Sigmoid colon (tissue), 7 donors: ENCODE results near the gene CCNYL1. TPM values are rescaled to one million over a fixed set of nuclear protein-coding genes. Genes with fewer than 3 reads are reported as not detected.
"Not testable (repeated sequence)": the region's sequence is repeated elsewhere in the genome, so short reads cannot be mapped to it uniquely, and the experiment has no call there.

Experiments used
- DNase-seq: peaks from one replicate; pipeline ENCODE4 v3.0.0-alpha.2; 2019
- H3K27ac ChIP-seq, 4 donors: fragments of 200-600 bp; sonication (generic); one replicate each; pipeline ENCODE4 v1.5.1; 2016 to 2019; ENCODE audit warnings: mild to moderate bottlenecking in 1 of 4
- H3K27me3 ChIP-seq, 3 donors: fragments of 200-600 bp; sonication (generic); one replicate each; pipeline ENCODE4 v1.5.1; 2019; ENCODE audit warnings: mild to moderate bottlenecking in 1 of 3
- H3K36me3 ChIP-seq, 4 donors: fragments of 200-600 bp; sonication (generic); one replicate each; pipeline ENCODE4 v1.5.1; 2016 to 2019
- H3K4me1 ChIP-seq, 4 donors: fragments of 200-600 bp; sonication (generic); one replicate each; pipeline ENCODE4 v1.5.1; 2017 to 2019
- H3K4me3 ChIP-seq, 4 donors: fragments of 200-600 bp; sonication (generic); one replicate each; pipeline ENCODE4 v1.5.1; 2017 to 2019; ENCODE audit warnings: mild to moderate bottlenecking in 2 of 4, moderate library complexity in 1 of 4
- H3K9me3 ChIP-seq, 4 donors: fragments of 200-600 bp in 3 of 4; sonication (generic) in 3 of 4; one replicate each; pipeline versions ENCODE4 v1.5.1 to v1.6.1; 2013 to 2019
- CTCF ChIP-seq, 4 experiments: fragments of 450-650 bp in 3 of 4; fragments of 200-600 bp in 1 of 4; IDR thresholded peaks; one replicate each; pipeline ENCODE4 v1.5.1; 2016 to 2019; ENCODE audit warnings: antibody characterized with exemption in 4 of 4, mild to moderate bottlenecking in 3 of 4, moderate library complexity in 2 of 4
- EP300 ChIP-seq, 4 donors: sonication (generic); formaldehyde crosslinking; IDR thresholded peaks; one replicate each; pipeline ENCODE4 v1.6.1; 2017; ENCODE audit warnings: antibody characterized with exemption in 4 of 4
- POLR2A ChIP-seq, 2 donors: fragments of 450-650 bp; IDR thresholded peaks; one replicate each; pipeline ENCODE4 v1.6.1; 2016; ENCODE audit warnings: antibody characterized with exemption in 2 of 2, mild to moderate bottlenecking in 2 of 2, moderate library complexity in 2 of 2
- POLR2AphosphoS5 ChIP-seq, 4 donors: sonication (generic); formaldehyde crosslinking; IDR thresholded peaks; one replicate each; pipeline ENCODE4 v1.6.1; 2017; ENCODE audit warnings: antibody characterized with exemption in 4 of 4
- WGBS, 2 donors: extraction: QIAGEN DNeasy Blood & Tissue Kit; methylation state at CpG; one replicate each; pipeline ENCODE4 v1.1.7; 2013; 5-methylcytosine and 5-hydroxymethylcytosine counted together
- intact Hi-C: fragments of 100-400 bp; cut with DNase I; formaldehyde crosslinking; loops from one replicate; pipeline ENCODE4 v1.15.1; 2023
- polyA plus RNA-seq, 3 donors: library from polyadenylated mRNA; stranded (reverse); fragments of 200-250 nt; gene quantifications; one replicate each; pipeline ENCODE4 v1.2.3, GENCODE V29; 2013
- total RNA-seq, 4 donors: library from RNA; depleted of rRNA; stranded (reverse); fragments of >200 nt; gene quantifications; one replicate each; pipeline ENCODE4 v1.1.0, GENCODE V29; 2016
- donor health status: healthy with polysubstance abuse.
- donor health status: Bipolar disorder and iron deficiency.
- donor health status: healthy.

Gene CCNYL1
- total and polyA plus RNA-seq, 7 donors, result 9.2 to 49.5 (median 17.8) TPM

- Histone ChIP-seq H3K4me1 (peaks cover 0 to 9% (median 3%) of the 10 kb centered on the region in 4 donors), H3K36me3 (no peaks in the 10 kb centered on the region), H3K9me3 (no peaks in the 10 kb centered on the region), H3K27ac (no peak overlapping the region), H3K4me3 (no peak overlapping the region), H3K27me3 (no peaks in the 10 kb centered on the region)
- 100% methylated on average over 1 of the region's 1 CpG for WGBS, 2 donors
- TF ChIP-seq POLR2A (IDR thresholded peaks at IDR 0.05) (no peak), POLR2AphosphoS5 (IDR thresholded peaks at IDR 0.05) (no peak), EP300 (IDR thresholded peaks at IDR 0.05) (no peak), CTCF (IDR thresholded peaks at IDR 0.05) (no peak)
- intact Hi-C loops, result loop anchor here (10.0 kb wide), 1 partner anchor 546 kb away; the partner anchor contains the start of gene PIKFYVE
- DNase-seq, result no peak
Measured at GRCh38 chr2:207719008-207719407, 7.6 kb downstream of the CCNYL1 start.

- H3K9me3 ChIP-seq, H3K4me1 ChIP-seq, H3K27me3 ChIP-seq, DNase-seq, H3K27ac ChIP-seq, H3K4me3 ChIP-seq, H3K36me3 ChIP-seq: not testable (repeated sequence)
- WGBS, 2 donors, result 95 to 98% methylated on average over 2 of the region's 2 CpGs
- intact Hi-C loops, result loop anchor here (10.0 kb wide), 1 partner anchor 545 kb away; the partner anchor contains the start of gene PIKFYVE
Measured at GRCh38 chr2:207719655-207720054, 8.2 kb downstream of the CCNYL1 start.

GRCh38 chr2:207720517-207721187 lies 9.2 kb downstream of the CCNYL1 start:
- Histone ChIP-seq H3K36me3 (no peaks in the 10 kb centered on the region), H3K9me3 (no peaks in the 10 kb centered on the region), H3K27ac (no peak overlapping the region), H3K27me3 (no peaks in the 10 kb centered on the region), H3K4me3 (no peak overlapping the region), H3K4me1 (peaks cover 0 to 9% (median 3%) of the 10 kb centered on the region in 4 donors)
- no peak for TF ChIP-seq POLR2AphosphoS5 (IDR thresholded peaks at IDR 0.05)
- no peak for TF ChIP-seq CTCF (IDR thresholded peaks at IDR 0.05)
- no peak for TF ChIP-seq POLR2A (IDR thresholded peaks at IDR 0.05)
- TF ChIP-seq EP300 (IDR thresholded peaks at IDR 0.05), result no peak
- DNase-seq, result no peak
- intact Hi-C loops, result no loop called here
- WGBS, 2 donors, result 79 to 82% methylated on average over 6 of the region's 6 CpGs

- H3K4me3 ChIP-seq, result no peak overlapping the region
- H3K36me3 ChIP-seq, result no peaks in the 10 kb centered on the region
- TF ChIP-seq POLR2A (IDR thresholded peaks at IDR 0.05), result no peak
- H3K27ac ChIP-seq, result no peak overlapping the region
- H3K4me1 ChIP-seq, result peaks cover 0 to 9% (median 3%) of the 10 kb centered on the region in 4 donors
- intact Hi-C loops, result no loop called here
- 87 to 92% methylated on average over 7 of the region's 7 CpGs for WGBS, 2 donors
- no peak for DNase-seq
- H3K27me3 ChIP-seq, result no peaks in the 10 kb centered on the region
- no peaks in the 10 kb centered on the region for H3K9me3 ChIP-seq
Measured at GRCh38 chr2:207722773-207723424, 11.5 kb downstream of the CCNYL1 start.

- H3K4me1 ChIP-seq, DNase-seq, H3K27ac ChIP-seq, H3K9me3 ChIP-seq, H3K36me3 ChIP-seq, H3K4me3 ChIP-seq, intact Hi-C loops, H3K27me3 ChIP-seq: not testable (repeated sequence)
- WGBS, 2 donors, result 67 to 89% methylated on average over 8 of the region's 8 CpGs
Measured at GRCh38 chr2:207723425-207723787, 12.0 kb downstream of the CCNYL1 start.

GRCh38 chr2:207724113-207724512 lies 12.7 kb downstream of the CCNYL1 start:
- H3K9me3 ChIP-seq, result no peaks in the 10 kb centered on the region
- H3K27ac ChIP-seq, result no peak overlapping the region
- no peaks in the 10 kb centered on the region for H3K27me3 ChIP-seq
- DNase-seq, result no peak
- TF ChIP-seq POLR2A (IDR thresholded peaks at IDR 0.05) (no peak), CTCF (IDR thresholded peaks at IDR 0.05) (no peak), EP300 (IDR thresholded peaks at IDR 0.05) (no peak), POLR2AphosphoS5 (IDR thresholded peaks at IDR 0.05) (no peak)
- intact Hi-C loops, result no loop called here
- no peak overlapping the region for H3K4me3 ChIP-seq
- 32 to 67% methylated on average over 3 of the region's 3 CpGs for WGBS, 2 donors
- H3K36me3 ChIP-seq, result no peaks in the 10 kb centered on the region
- H3K4me1 ChIP-seq, result no peaks in the 10 kb centered on the region
